Liver (tissue), 9 donors: ENCODE results near the gene CBY2. TPM values are rescaled to one million over a fixed set of nuclear protein-coding genes. Genes with fewer than 3 reads are reported as not detected.

Experiments used
- DNase-seq: peaks from one replicate; pipeline ENCODE4 v3.0.0-alpha.2; 2017; ENCODE audit warnings: low spot score
- H3K27ac ChIP-seq, 2 donors: one replicate each; pipeline ENCODE4 v1.7.0; 2013; ENCODE audit warnings: inconsistent platforms in 2 of 2, low read length in 2 of 2, control low read depth in 1 of 2, low read depth in 1 of 2, mild to moderate bottlenecking in 1 of 2
- H3K27me3 ChIP-seq, 4 donors: one replicate each; pipeline versions ENCODE4 v1.6.1 to v1.7.0; 2013; ENCODE audit warnings: low read length in 3 of 4, inconsistent platforms in 1 of 4, mild to moderate bottlenecking in 1 of 4, moderate library complexity in 1 of 4; ENCODE audit not compliant: control insufficient read depth in 4 of 4, insufficient read depth in 4 of 4
- H3K36me3 ChIP-seq, 4 donors: one replicate each; pipeline versions ENCODE4 v1.6.1 to v1.7.0; 2013; ENCODE audit warnings: low read length in 3 of 4, mild to moderate bottlenecking in 3 of 4, low read depth in 1 of 4, moderate library complexity in 1 of 4; ENCODE audit not compliant: control insufficient read depth in 4 of 4, insufficient read depth in 3 of 4
- H3K4me1 ChIP-seq, 4 donors: one replicate each; pipeline versions ENCODE4 v1.6.1 to v1.7.0; 2013; ENCODE audit warnings: low read length in 3 of 4, mild to moderate bottlenecking in 3 of 4, moderate library complexity in 1 of 4; ENCODE audit not compliant: control insufficient read depth in 4 of 4, insufficient read depth in 4 of 4
- H3K4me3 ChIP-seq, 3 donors: one replicate each; pipeline versions ENCODE4 v1.6.1 to v1.7.0; 2013; ENCODE audit warnings: low read length in 3 of 3, control low read depth in 1 of 3, low read depth in 1 of 3, mild to moderate bottlenecking in 1 of 3
- H3K9ac ChIP-seq, 2 donors: one replicate each; pipeline ENCODE4 v1.7.0; 2013; ENCODE audit warnings: low read length in 2 of 2, mild to moderate bottlenecking in 2 of 2, moderate library complexity in 2 of 2, control low read depth in 1 of 2, low read depth in 1 of 2
- H3K9me3 ChIP-seq, 4 donors: one replicate each; pipeline versions ENCODE4 v1.6.1 to v1.7.0; 2013; ENCODE audit warnings: low read length in 3 of 4; ENCODE audit not compliant: control insufficient read depth in 4 of 4
- ATF3 ChIP-seq: IDR thresholded peaks from 2 replicates; pipeline ENCODE4 v1.6.1; 2016; ENCODE audit warnings: antibody characterized with exemption
- EGR1 ChIP-seq, 2 donors: IDR thresholded peaks; 2 replicates each; pipeline ENCODE4 v1.6.1; 2016 to 2018; ENCODE audit warnings: antibody characterized with exemption in 2 of 2, low read depth in 2 of 2
- FOXA1 ChIP-seq: IDR thresholded peaks from 2 replicates; pipeline ENCODE4 v1.6.1; 2016; ENCODE audit warnings: antibody characterized with exemption
- FOXA2 ChIP-seq: IDR thresholded peaks from 2 replicates; pipeline ENCODE4 v1.6.1; 2016; ENCODE audit warnings: antibody characterized with exemption
- GABPA ChIP-seq, 2 donors: IDR thresholded peaks in 1 of 2; conservative IDR thresholded peaks in 1 of 2; 2 replicates each; pipeline ENCODE4 v1.6.1; 2016; ENCODE audit warnings: antibody characterized with exemption in 2 of 2, mild to moderate bottlenecking in 1 of 2, moderate library complexity in 1 of 2
- HNF4G ChIP-seq: IDR thresholded peaks from 2 replicates; pipeline ENCODE4 v1.6.1; 2016; ENCODE audit warnings: antibody characterized with exemption
- JUND ChIP-seq, 2 donors: IDR thresholded peaks; 2 replicates each; pipeline ENCODE4 v1.6.1; 2016; ENCODE audit warnings: antibody characterized with exemption in 2 of 2
- MAX ChIP-seq: IDR thresholded peaks from 2 replicates; pipeline ENCODE4 v1.6.1; 2016; ENCODE audit warnings: antibody characterized with exemption
- NR2F2 ChIP-seq: IDR thresholded peaks from 2 replicates; pipeline ENCODE4 v1.6.1; 2016; ENCODE audit warnings: antibody characterized with exemption
- RAD21 ChIP-seq, 2 donors: IDR thresholded peaks; 2 replicates each; pipeline ENCODE4 v1.6.1; 2016; ENCODE audit warnings: antibody characterized with exemption in 2 of 2, mild to moderate bottlenecking in 2 of 2
- RXRA ChIP-seq, 2 donors: IDR thresholded peaks; 2 replicates each; pipeline ENCODE4 v1.6.1; 2017 to 2018; ENCODE audit warnings: antibody characterized with exemption in 2 of 2, mild to moderate bottlenecking in 1 of 2
- SP1 ChIP-seq: IDR thresholded peaks from 2 replicates; pipeline ENCODE4 v1.6.1; 2018; ENCODE audit warnings: antibody characterized with exemption, mild to moderate bottlenecking
- TAF1 ChIP-seq: conservative IDR thresholded peaks from 2 replicates; pipeline ENCODE4 v1.6.1; 2016; ENCODE audit warnings: antibody characterized with exemption, mild to moderate bottlenecking
- YY1 ChIP-seq: IDR thresholded peaks from 2 replicates; pipeline ENCODE4 v1.6.1; 2016; ENCODE audit warnings: antibody characterized with exemption, mild to moderate bottlenecking
- WGBS: extraction: QIAGEN DNeasy Blood & Tissue Kit; methylation state at CpG from one replicate; pipeline ENCODE4 v1.1.7; 2013; 5-methylcytosine and 5-hydroxymethylcytosine counted together
- polyA plus RNA-seq, 2 donors: library from polyadenylated mRNA; stranded (reverse) in 1 of 2; unstranded in 1 of 2; fragments of 200-250 nt in 1 of 2; fragments of >200 nt in 1 of 2; fragmentation: Nextera tagmentation in 1 of 2; extraction: Ambion mirVana in 1 of 2; gene quantifications; one replicate each; pipeline versions ENCODE4 v1.2.1 to v1.2.3, GENCODE V29; 2013 to 2015
- total RNA-seq, 2 donors: library from RNA; depleted of rRNA; stranded (reverse); fragments of >200 nt; gene quantifications; one replicate each; pipeline ENCODE4 v1.2.3, GENCODE V29; 2014
- TF ChIP-seq, protein P1 (sequence below): IDR thresholded peaks from 2 replicates; pipeline ENCODE4 v1.6.1; 2016; ENCODE audit warnings: antibody characterized with exemption
- TF ChIP-seq, protein P2 (sequence below): fragments of 150-350 bp; IDR thresholded peaks from 2 replicates; pipeline ENCODE4 v1.5.1; 2017; ENCODE audit warnings: improper control_type of control experiment, low read depth, low read length; ENCODE audit not compliant: missing input control
- TF ChIP-seq, protein P3 (sequence below): IDR thresholded peaks from 2 replicates; pipeline ENCODE4 v1.6.1; 2016; ENCODE audit warnings: antibody characterized with exemption, mild to moderate bottlenecking
- donor health status: healthy.
- donor health status: healthy.
- donor health status: healthy.
- donor health status: healthy.
- donor health status: healthy.

Gene CBY2
- total and polyA plus RNA-seq, 4 donors: not detected

DNA sequence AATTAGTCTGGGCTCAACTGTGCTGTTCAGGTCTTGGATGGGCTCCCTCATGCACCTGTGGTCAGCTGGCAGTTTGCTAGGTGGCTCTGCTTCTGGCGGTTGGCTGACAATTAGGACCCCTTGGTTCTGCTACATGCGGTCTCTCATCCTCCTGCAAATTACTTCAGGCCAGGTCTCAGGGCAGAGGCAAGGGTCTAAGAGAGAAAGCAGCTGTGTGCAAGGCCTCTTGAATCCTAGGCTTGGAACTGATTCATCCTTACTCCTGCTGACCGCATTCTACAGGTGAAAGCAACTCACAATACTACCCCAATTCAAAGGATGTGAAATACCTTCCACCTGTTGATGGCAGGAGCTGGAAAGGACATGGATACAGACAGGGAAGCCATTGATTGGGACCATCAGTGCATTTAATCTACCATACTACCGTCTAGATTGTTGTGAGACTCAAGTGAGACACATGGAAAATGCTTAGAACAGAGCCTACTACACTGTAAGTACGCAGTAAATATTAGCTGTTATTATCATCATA, 19.1 kb downstream of the CBY2 start:
- no peak for DNase-seq
- no peak overlapping the region for H3K4me3 ChIP-seq
- H3K4me1 ChIP-seq: no peaks in the 10 kb centered on the region
- no peak overlapping the region for H3K9ac ChIP-seq
- no peaks in the 10 kb centered on the region for H3K36me3 ChIP-seq
- no peak for TF ChIP-seq FOXA2
- TF ChIP-seq ATF3: no peak
- TF ChIP-seq, protein P1, sequence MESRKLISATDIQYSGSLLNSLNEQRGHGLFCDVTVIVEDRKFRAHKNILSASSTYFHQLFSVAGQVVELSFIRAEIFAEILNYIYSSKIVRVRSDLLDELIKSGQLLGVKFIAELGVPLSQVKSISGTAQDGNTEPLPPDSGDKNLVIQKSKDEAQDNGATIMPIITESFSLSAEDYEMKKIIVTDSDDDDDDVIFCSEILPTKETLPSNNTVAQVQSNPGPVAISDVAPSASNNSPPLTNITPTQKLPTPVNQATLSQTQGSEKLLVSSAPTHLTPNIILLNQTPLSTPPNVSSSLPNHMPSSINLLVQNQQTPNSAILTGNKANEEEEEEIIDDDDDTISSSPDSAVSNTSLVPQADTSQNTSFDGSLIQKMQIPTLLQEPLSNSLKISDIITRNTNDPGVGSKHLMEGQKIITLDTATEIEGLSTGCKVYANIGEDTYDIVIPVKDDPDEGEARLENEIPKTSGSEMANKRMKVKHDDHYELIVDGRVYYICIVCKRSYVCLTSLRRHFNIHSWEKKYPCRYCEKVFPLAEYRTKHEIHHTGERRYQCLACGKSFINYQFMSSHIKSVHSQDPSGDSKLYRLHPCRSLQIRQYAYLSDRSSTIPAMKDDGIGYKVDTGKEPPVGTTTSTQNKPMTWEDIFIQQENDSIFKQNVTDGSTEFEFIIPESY: no peak
- no peak for TF ChIP-seq SP1
- TF ChIP-seq YY1: no peak
- no peak for TF ChIP-seq NR2F2
- no peak for TF ChIP-seq JUND (IDR thresholded peaks at IDR 0.05)
- TF ChIP-seq, protein P2, sequence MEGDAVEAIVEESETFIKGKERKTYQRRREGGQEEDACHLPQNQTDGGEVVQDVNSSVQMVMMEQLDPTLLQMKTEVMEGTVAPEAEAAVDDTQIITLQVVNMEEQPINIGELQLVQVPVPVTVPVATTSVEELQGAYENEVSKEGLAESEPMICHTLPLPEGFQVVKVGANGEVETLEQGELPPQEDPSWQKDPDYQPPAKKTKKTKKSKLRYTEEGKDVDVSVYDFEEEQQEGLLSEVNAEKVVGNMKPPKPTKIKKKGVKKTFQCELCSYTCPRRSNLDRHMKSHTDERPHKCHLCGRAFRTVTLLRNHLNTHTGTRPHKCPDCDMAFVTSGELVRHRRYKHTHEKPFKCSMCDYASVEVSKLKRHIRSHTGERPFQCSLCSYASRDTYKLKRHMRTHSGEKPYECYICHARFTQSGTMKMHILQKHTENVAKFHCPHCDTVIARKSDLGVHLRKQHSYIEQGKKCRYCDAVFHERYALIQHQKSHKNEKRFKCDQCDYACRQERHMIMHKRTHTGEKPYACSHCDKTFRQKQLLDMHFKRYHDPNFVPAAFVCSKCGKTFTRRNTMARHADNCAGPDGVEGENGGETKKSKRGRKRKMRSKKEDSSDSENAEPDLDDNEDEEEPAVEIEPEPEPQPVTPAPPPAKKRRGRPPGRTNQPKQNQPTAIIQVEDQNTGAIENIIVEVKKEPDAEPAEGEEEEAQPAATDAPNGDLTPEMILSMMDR: no peak
- TF ChIP-seq TAF1: no peak
- TF ChIP-seq EGR1 (IDR thresholded peaks at IDR 0.05; ENCODE audit: low read depth in 2 of 2): no peak
- no peak for TF ChIP-seq MAX
- WGBS: 74% methylated on average over 5 of the region's 5 CpGs
- no peak overlapping the region for H3K27ac ChIP-seq
- H3K27me3 ChIP-seq: no peaks in the 10 kb centered on the region
- no peaks in the 10 kb centered on the region for H3K9me3 ChIP-seq

- DNase-seq: no peak
- WGBS: 74% methylated on average over 2 of the region's 2 CpGs
These were observed 21.7 kb downstream of the CBY2 start for GRCh38 chr13:45723798-45724197.

More at GRCh38 chr13:45723798-45724197, 21.7 kb downstream of the CBY2 start:
- Histone ChIP-seq H3K9me3 (no peaks in the 10 kb centered on the region), H3K27ac (no peak overlapping the region), H3K36me3 (no peaks in the 10 kb centered on the region), H3K27me3 (no peaks in the 10 kb centered on the region), H3K9ac (no peak overlapping the region), H3K4me3 (no peak overlapping the region), H3K4me1 (no peaks in the 10 kb centered on the region)
- TF ChIP-seq YY1: no peak
- TF ChIP-seq, protein P3, sequence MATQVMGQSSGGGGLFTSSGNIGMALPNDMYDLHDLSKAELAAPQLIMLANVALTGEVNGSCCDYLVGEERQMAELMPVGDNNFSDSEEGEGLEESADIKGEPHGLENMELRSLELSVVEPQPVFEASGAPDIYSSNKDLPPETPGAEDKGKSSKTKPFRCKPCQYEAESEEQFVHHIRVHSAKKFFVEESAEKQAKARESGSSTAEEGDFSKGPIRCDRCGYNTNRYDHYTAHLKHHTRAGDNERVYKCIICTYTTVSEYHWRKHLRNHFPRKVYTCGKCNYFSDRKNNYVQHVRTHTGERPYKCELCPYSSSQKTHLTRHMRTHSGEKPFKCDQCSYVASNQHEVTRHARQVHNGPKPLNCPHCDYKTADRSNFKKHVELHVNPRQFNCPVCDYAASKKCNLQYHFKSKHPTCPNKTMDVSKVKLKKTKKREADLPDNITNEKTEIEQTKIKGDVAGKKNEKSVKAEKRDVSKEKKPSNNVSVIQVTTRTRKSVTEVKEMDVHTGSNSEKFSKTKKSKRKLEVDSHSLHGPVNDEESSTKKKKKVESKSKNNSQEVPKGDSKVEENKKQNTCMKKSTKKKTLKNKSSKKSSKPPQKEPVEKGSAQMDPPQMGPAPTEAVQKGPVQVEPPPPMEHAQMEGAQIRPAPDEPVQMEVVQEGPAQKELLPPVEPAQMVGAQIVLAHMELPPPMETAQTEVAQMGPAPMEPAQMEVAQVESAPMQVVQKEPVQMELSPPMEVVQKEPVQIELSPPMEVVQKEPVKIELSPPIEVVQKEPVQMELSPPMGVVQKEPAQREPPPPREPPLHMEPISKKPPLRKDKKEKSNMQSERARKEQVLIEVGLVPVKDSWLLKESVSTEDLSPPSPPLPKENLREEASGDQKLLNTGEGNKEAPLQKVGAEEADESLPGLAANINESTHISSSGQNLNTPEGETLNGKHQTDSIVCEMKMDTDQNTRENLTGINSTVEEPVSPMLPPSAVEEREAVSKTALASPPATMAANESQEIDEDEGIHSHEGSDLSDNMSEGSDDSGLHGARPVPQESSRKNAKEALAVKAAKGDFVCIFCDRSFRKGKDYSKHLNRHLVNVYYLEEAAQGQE: no peak
- TF ChIP-seq TAF1: no peak
- no peak for TF ChIP-seq FOXA2
- TF ChIP-seq SP1: no peak
- TF ChIP-seq GABPA (IDR thresholded peaks at IDR 0.05 in 1 of 2, conservative IDR thresholded peaks at IDR 0.05 in 1 of 2): no peak
- no peak for TF ChIP-seq ATF3
- TF ChIP-seq MAX: no peak
- no peak for TF ChIP-seq FOXA1
- no peak for TF ChIP-seq RXRA (IDR thresholded peaks at IDR 0.05)
- TF ChIP-seq RAD21 (IDR thresholded peaks at IDR 0.05): no peak
- TF ChIP-seq HNF4G: no peak
